ENCODE data around the gene DIPK1C.

DNA sequence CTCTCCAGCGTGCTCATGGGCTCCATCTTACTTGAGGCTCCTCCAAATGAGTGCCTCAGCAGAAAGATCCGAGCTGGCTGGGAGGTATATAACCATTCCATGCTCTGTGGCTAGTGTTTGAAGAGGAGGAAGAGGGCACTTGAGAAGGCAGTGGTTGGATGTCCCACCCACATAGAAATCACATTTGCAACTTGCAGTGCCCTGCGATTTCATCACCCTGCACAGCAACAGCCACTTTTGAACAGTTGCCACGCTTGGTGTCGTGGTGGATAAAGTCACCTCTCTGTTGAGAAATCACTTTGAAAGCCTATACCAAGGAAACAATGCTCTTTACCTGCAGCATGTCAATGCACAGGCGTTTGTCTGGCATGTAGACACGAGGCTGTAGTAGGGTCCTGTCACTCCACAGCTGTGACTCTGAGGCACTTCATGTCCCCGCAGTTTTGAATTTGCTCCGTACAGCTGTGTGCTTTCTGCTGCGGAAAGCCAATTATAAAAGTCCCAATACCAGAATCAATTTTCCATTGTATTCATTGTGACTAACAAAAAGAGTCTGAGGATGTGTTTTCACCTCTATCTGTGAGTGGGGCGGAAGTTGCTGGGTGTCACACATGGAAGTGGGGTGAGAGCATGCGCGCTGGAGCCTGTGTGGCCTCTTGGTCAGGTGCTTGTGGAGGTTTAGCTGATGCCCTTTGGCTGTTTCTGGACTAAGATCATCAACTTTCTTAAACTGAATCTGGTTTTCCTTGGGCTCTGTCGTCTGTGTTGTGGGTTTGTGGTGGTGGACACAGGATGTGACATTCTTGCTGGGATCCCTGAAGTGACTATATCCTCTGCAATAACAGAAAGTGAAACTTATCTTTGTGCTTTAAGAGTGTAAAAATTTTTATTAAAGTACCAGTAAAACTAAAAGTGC, 41.9 kb upstream of the DIPK1C start:
- TF ChIP-seq POLR2A (IDR thresholded peaks at IDR 0.05): no peak
- TF ChIP-seq, protein P1, sequence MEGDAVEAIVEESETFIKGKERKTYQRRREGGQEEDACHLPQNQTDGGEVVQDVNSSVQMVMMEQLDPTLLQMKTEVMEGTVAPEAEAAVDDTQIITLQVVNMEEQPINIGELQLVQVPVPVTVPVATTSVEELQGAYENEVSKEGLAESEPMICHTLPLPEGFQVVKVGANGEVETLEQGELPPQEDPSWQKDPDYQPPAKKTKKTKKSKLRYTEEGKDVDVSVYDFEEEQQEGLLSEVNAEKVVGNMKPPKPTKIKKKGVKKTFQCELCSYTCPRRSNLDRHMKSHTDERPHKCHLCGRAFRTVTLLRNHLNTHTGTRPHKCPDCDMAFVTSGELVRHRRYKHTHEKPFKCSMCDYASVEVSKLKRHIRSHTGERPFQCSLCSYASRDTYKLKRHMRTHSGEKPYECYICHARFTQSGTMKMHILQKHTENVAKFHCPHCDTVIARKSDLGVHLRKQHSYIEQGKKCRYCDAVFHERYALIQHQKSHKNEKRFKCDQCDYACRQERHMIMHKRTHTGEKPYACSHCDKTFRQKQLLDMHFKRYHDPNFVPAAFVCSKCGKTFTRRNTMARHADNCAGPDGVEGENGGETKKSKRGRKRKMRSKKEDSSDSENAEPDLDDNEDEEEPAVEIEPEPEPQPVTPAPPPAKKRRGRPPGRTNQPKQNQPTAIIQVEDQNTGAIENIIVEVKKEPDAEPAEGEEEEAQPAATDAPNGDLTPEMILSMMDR (IDR thresholded peaks at IDR 0.05): no peak
